HL-60 (cell line): ENCODE results near the gene ANKRD28.

ENCODE experiments used
- GABPA ChIP-seq: IDR thresholded peaks from 2 replicates; pipeline ENCODE4 v1.6.1; 2012; ENCODE audit warnings: low read depth
- SPI1 ChIP-seq: IDR thresholded peaks from 2 replicates; pipeline ENCODE4 v1.6.1; 2012; ENCODE audit warnings: low read depth, mild to moderate bottlenecking, borderline replicate concordance
- TF ChIP-seq, protein P1 (sequence below): IDR thresholded peaks from one replicate; pipeline ENCODE4 v1.5.1; 2011; ENCODE audit warnings: low read length, control low read depth, inconsistent platforms; ENCODE audit not compliant: insufficient read depth
- TF ChIP-seq, protein P2 (sequence below): IDR thresholded peaks from 2 replicates; pipeline ENCODE4 v1.6.1; 2012; ENCODE audit warnings: low read depth; ENCODE audit not compliant: insufficient replicate concordance

DNA sequence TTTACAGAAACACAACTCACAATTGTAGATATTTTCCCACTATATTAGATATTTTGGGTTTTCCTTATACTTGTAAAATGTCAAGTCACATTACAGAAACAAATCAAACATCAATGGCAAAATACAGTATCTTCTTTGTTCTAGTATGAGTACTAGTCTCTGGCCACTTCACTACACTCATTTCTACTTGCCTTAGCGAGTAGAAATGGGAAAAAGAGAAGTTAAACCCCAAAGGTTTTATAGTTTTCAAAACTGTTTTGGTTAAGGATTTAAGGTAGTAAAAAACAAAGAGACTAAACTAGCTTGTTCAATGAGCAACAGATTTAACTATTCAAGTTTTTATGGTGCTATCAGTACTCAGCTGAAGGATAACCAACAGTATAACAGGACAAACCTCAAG is 114.5 kb downstream of the ANKRD28 start:
- TF ChIP-seq, protein P1, sequence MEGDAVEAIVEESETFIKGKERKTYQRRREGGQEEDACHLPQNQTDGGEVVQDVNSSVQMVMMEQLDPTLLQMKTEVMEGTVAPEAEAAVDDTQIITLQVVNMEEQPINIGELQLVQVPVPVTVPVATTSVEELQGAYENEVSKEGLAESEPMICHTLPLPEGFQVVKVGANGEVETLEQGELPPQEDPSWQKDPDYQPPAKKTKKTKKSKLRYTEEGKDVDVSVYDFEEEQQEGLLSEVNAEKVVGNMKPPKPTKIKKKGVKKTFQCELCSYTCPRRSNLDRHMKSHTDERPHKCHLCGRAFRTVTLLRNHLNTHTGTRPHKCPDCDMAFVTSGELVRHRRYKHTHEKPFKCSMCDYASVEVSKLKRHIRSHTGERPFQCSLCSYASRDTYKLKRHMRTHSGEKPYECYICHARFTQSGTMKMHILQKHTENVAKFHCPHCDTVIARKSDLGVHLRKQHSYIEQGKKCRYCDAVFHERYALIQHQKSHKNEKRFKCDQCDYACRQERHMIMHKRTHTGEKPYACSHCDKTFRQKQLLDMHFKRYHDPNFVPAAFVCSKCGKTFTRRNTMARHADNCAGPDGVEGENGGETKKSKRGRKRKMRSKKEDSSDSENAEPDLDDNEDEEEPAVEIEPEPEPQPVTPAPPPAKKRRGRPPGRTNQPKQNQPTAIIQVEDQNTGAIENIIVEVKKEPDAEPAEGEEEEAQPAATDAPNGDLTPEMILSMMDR: no peak
- TF ChIP-seq SPI1 (no peak), GABPA (no peak)
- TF ChIP-seq, protein P2, sequence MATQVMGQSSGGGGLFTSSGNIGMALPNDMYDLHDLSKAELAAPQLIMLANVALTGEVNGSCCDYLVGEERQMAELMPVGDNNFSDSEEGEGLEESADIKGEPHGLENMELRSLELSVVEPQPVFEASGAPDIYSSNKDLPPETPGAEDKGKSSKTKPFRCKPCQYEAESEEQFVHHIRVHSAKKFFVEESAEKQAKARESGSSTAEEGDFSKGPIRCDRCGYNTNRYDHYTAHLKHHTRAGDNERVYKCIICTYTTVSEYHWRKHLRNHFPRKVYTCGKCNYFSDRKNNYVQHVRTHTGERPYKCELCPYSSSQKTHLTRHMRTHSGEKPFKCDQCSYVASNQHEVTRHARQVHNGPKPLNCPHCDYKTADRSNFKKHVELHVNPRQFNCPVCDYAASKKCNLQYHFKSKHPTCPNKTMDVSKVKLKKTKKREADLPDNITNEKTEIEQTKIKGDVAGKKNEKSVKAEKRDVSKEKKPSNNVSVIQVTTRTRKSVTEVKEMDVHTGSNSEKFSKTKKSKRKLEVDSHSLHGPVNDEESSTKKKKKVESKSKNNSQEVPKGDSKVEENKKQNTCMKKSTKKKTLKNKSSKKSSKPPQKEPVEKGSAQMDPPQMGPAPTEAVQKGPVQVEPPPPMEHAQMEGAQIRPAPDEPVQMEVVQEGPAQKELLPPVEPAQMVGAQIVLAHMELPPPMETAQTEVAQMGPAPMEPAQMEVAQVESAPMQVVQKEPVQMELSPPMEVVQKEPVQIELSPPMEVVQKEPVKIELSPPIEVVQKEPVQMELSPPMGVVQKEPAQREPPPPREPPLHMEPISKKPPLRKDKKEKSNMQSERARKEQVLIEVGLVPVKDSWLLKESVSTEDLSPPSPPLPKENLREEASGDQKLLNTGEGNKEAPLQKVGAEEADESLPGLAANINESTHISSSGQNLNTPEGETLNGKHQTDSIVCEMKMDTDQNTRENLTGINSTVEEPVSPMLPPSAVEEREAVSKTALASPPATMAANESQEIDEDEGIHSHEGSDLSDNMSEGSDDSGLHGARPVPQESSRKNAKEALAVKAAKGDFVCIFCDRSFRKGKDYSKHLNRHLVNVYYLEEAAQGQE: no peak
